HCT116 (cell line): ENCODE data around the gene UGGT2. TPM values are rescaled to one million over a fixed set of nuclear protein-coding genes. Genes with fewer than 3 reads are reported as not detected.

Source experiments
- ATAC-seq: fragments of 200-7000 bp; cut with Tn5 transposase; 2 replicates; pipeline ENCODE4 v1.9.1; 2020; ENCODE audit warnings: mild to moderate bottlenecking, moderate library complexity
- BruUV-seq: library from RNA; stranded (reverse); fragments of 400-500 nt; replicated peaks from 2 replicates; lab custom pipeline; 2021; lab: Mats Ljungman, UMichigan
- CTCF ChIA-PET: fragments of 300-600 bp; sonication (Branson Sonifier 250); formaldehyde crosslinking; loops from one replicate; lab custom pipeline; 2021; ENCODE audit warnings: antibody characterized with exemption; lab: Charles Lee
- POLR2A ChIA-PET: fragments of 300-600, 350-600 bp; sonication (Branson Sonifier 250); formaldehyde crosslinking; loops from one replicate; lab custom pipeline; 2021; ENCODE audit warnings: antibody characterized with exemption; lab: Charles Lee
- RAD21 ChIA-PET, 2 experiments: fragments of 300-600 bp; sonication (Branson Sonifier 250); formaldehyde crosslinking; loops; one replicate each; lab custom pipeline; 2023; ENCODE audit warnings: low total read pairs in 2 of 2; ENCODE audit not compliant: uncharacterized antibody in 2 of 2, unreplicated experiment in 2 of 2, low non-redundant PET in 1 of 2; lab: Charles Lee
- DNase-seq: peaks from one replicate; pipeline ENCODE4 v3.0.0-alpha.2; 2010; ENCODE audit warnings: low read depth, low spot score
- H2AFZ ChIP-seq: fragments of 200-600 bp; shearing (Covaris generic), sonication (generic); 2 replicates; pipeline ENCODE4 v1.6.1; 2017; ENCODE audit warnings: low read depth, mixed run types, mixed read lengths, antibody characterized with exemption, low read length; ENCODE audit not compliant: poor library complexity, severe bottlenecking
- H3K27ac ChIP-seq: 2 replicates; pipeline ENCODE4 v1.5.1; 2012; ENCODE audit warnings: low read depth, low read length
- H3K27me3 ChIP-seq: fragments of 200-600 bp; sonication (generic); 2 replicates; pipeline ENCODE4 v1.6.1; 2016; ENCODE audit warnings: mixed run types, low read length, mixed read lengths; ENCODE audit not compliant: insufficient read depth
- H3K36me3 ChIP-seq, 2 experiments: fragments of 200-500 bp in 1 of 2; fragments of 200-600 bp in 1 of 2; sonication (Bioruptor generic) in 1 of 2; sonication (generic) in 1 of 2; 2 replicates each; pipeline versions ENCODE4 v1.5.1 to v1.6.1; 2014 to 2016; ENCODE audit warnings: low read length in 2 of 2, inconsistent platforms in 1 of 2, mixed read lengths in 1 of 2, mixed run types in 1 of 2; ENCODE audit not compliant: insufficient read depth in 2 of 2, control insufficient read depth in 1 of 2
- H3K4me1 ChIP-seq, 2 experiments: fragments of 200-600 bp in 1 of 2; sonication (generic) in 1 of 2; 2 replicates each; pipeline versions ENCODE4 v1.5.1 to v1.6.1; 2012 to 2017; ENCODE audit warnings: low read length in 2 of 2, inconsistent platforms in 1 of 2, mild to moderate bottlenecking in 1 of 2, mixed read lengths in 1 of 2, mixed run types in 1 of 2, moderate library complexity in 1 of 2; ENCODE audit not compliant: insufficient read depth in 2 of 2, control insufficient read depth in 1 of 2
- H3K4me2 ChIP-seq: fragments of 200-600 bp; sonication (generic); 2 replicates; pipeline ENCODE4 v1.6.1; 2017; ENCODE audit warnings: mixed run types, low read length, mixed read lengths
- H3K4me3 ChIP-seq, 2 experiments: fragments of 200-600 bp in 1 of 2; sonication (generic) in 1 of 2; replicated peaks in 1 of 2; 2 replicates each; pipeline ENCODE4 v1.5.1; 2011 to 2016; ENCODE audit warnings: low read length in 2 of 2, control low read depth in 1 of 2, low read depth in 1 of 2, mild to moderate bottlenecking in 1 of 2, mixed read lengths in 1 of 2, mixed run types in 1 of 2
- H3K79me2 ChIP-seq: fragments of 200-600 bp; sonication (generic); 2 replicates; pipeline ENCODE4 v1.6.1; 2017; ENCODE audit warnings: mild to moderate bottlenecking, mixed run types, low read length, moderate library complexity, mixed read lengths; ENCODE audit not compliant: insufficient read depth
- H3K9ac ChIP-seq: fragments of 200-600 bp; sonication (generic); 2 replicates; pipeline ENCODE4 v1.6.1; 2016; ENCODE audit warnings: low read length, mixed read lengths
- H3K9me2 ChIP-seq: fragments of 200-600 bp; sonication (generic), shearing (Covaris generic); 2 replicates; pipeline ENCODE4 v1.6.1; 2017; ENCODE audit warnings: mixed run types, mild to moderate bottlenecking, moderate library complexity; ENCODE audit not compliant: insufficient read depth
- H3K9me3 ChIP-seq, 2 experiments: fragments of 200-500 bp in 1 of 2; fragments of 200-600 bp in 1 of 2; sonication (Bioruptor generic) in 1 of 2; sonication (generic) in 1 of 2; 2 replicates each; pipeline ENCODE4 v1.6.1; 2014 to 2017; ENCODE audit warnings: low read length in 2 of 2, mixed read lengths in 2 of 2, inconsistent platforms in 1 of 2, low read depth in 1 of 2, mild to moderate bottlenecking in 1 of 2, mixed run types in 1 of 2, moderate library complexity in 1 of 2; ENCODE audit not compliant: control insufficient read depth in 1 of 2, insufficient read depth in 1 of 2
- H4K20me1 ChIP-seq: fragments of 200-600 bp; sonication (generic), shearing (Covaris generic); 2 replicates; pipeline ENCODE4 v1.6.1; 2017; ENCODE audit warnings: mixed run types, mild to moderate bottlenecking, moderate library complexity; ENCODE audit not compliant: insufficient read depth
- CEBPB ChIP-seq: IDR thresholded peaks from 2 replicates; pipeline ENCODE4 v1.6.1; 2012; ENCODE audit warnings: low read depth
- CTCF ChIP-seq, 3 experiments: fragments of 200-600 bp in 1 of 3; sonication (generic) in 1 of 3; IDR thresholded peaks in 2 of 3; conservative IDR thresholded peaks in 1 of 3; 2 replicates each; pipeline ENCODE4 v1.5.1; 2012 to 2017; ENCODE audit warnings: low read depth in 2 of 3, low read length in 2 of 3, antibody characterized with exemption in 1 of 3, borderline replicate concordance in 1 of 3, control low read depth in 1 of 3, mild to moderate bottlenecking in 1 of 3, mixed read lengths in 1 of 3, mixed run types in 1 of 3, moderate library complexity in 1 of 3; ENCODE audit not compliant: insufficient read depth in 1 of 3
- EGR1 ChIP-seq: IDR thresholded peaks from 2 replicates; pipeline ENCODE4 v1.6.1; 2012; ENCODE audit warnings: low read depth
- JUND ChIP-seq: IDR thresholded peaks from 2 replicates; pipeline ENCODE4 v1.6.1; 2012
- MAX ChIP-seq: IDR thresholded peaks from 2 replicates; pipeline ENCODE4 v1.6.1; 2012
- POLR2A ChIP-seq: IDR thresholded peaks from 2 replicates; pipeline ENCODE4 v1.7.0; 2011; ENCODE audit warnings: borderline replicate concordance; ENCODE audit not compliant: insufficient read depth, insufficient read length; ENCODE audit errors: extremely low read depth
- SIN3A ChIP-seq: IDR thresholded peaks from 2 replicates; pipeline ENCODE4 v1.6.1; 2012; ENCODE audit warnings: low read depth
- SP1 ChIP-seq: IDR thresholded peaks from 2 replicates; pipeline ENCODE4 v1.6.1; 2012; ENCODE audit warnings: low read depth
- intact Hi-C: fragments of 100-400 bp; cut with micrococcal nuclease; formaldehyde crosslinking; loops from 2 replicates; pipeline ENCODE4 v1.10.0; 2022
- total RNA-seq: library from RNA; stranded (reverse); gene quantifications from one replicate; pipeline ENCODE4 v1.2.1, GENCODE V29; 2021; ENCODE audit not compliant: unreplicated experiment
- TF ChIP-seq, protein P1 (sequence below): IDR thresholded peaks from 2 replicates; pipeline ENCODE4 v1.6.1; 2012

UGGT2 gene
- total RNA-seq, 1 experiment from 2014 or later, result 27.1 TPM

GRCh38 chr13:95862408-95862807 is 190.8 kb downstream of the UGGT2 start:
- Histone ChIP-seq H3K4me1 (no peaks in the 10 kb centered on the region), H3K9me3 (no peaks in the 10 kb centered on the region), H3K27ac (no peak overlapping the region), H3K79me2 (no peaks in the 10 kb centered on the region), H3K9me2 (no peaks in the 10 kb centered on the region), H2AFZ (no peak overlapping the region), H3K36me3 (no peaks in the 10 kb centered on the region; a peak in 1 of 4 replicates), H3K9ac (no peak overlapping the region), H4K20me1 (no peaks in the 10 kb centered on the region), H3K27me3 (no peaks in the 10 kb centered on the region), H3K4me3 (no peak overlapping the region), H3K4me2 (no peak overlapping the region)
- BruUV-seq, result no TSS peak
- no peak for DNase-seq
- ChIA-PET POLR2A (no interaction called here), CTCF (no interaction called here), RAD21 (no interaction called here)
- intact Hi-C loops, result no loop called here
- ATAC-seq, result no peak
- TF ChIP-seq, protein P1, sequence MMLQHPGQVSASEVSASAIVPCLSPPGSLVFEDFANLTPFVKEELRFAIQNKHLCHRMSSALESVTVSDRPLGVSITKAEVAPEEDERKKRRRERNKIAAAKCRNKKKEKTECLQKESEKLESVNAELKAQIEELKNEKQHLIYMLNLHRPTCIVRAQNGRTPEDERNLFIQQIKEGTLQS, result no peak
- no peak for TF ChIP-seq POLR2A
- no peak for TF ChIP-seq SP1
- no peak for TF ChIP-seq CEBPB
- TF ChIP-seq EGR1, result no peak
- TF ChIP-seq JUND, result no peak

DNA sequence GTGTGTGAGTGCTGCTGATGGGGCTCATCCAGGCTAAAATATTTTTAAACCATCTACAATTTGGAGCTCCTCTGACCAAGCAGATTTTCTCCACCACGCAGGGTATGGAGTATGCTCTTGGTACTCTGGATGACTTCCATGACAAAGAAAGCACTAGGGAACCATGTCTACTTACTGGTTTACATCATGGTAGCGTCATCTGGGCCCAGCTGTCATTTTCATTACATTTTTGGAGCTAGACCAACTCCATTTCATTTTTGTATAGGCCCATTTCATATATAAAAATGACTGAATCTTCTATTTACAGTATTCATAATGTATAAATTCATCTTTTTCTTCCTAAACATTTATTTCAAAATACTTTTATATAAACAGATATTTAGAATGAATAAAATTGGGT is 191.9 kb downstream of the UGGT2 start:
- TF ChIP-seq MAX (no peak), CTCF (IDR thresholded peaks at IDR 0.05 in 2 of 3, conservative IDR thresholded peaks at IDR 0.05 in 1 of 3; ENCODE audit: borderline replicate concordance in 1 of 3, insufficient read depth in 1 of 3, low read depth in 2 of 3, low read length in 2 of 3) (no peak), SIN3A (no peak), POLR2A (no peak), CEBPB (no peak)
- ChIA-PET POLR2A (no interaction called here), CTCF (no interaction called here), RAD21 (no interaction called here)
- Histone ChIP-seq H3K36me3 (no peaks in the 10 kb centered on the region; a peak in 1 of 4 replicates), H3K79me2 (no peaks in the 10 kb centered on the region), H3K27ac (no peak overlapping the region), H3K4me2 (no peak overlapping the region), H4K20me1 (no peaks in the 10 kb centered on the region), H3K9ac (no peak overlapping the region), H3K4me3 (no peak overlapping the region), H3K27me3 (no peaks in the 10 kb centered on the region), H3K9me2 (no peaks in the 10 kb centered on the region), H3K4me1 (no peaks in the 10 kb centered on the region), H2AFZ (no peak overlapping the region), H3K9me3 (no peaks in the 10 kb centered on the region)
- intact Hi-C loops, result no loop called here
- ATAC-seq (no peak), DNase-seq (no peak)
- BruUV-seq, result no TSS peak
